Ascending aorta (tissue), 2 donors: Measurements from ENCODE around the gene PXYLP1. TPM values are rescaled to one million over a fixed set of nuclear protein-coding genes. Genes with fewer than 3 reads are reported as not detected.

Source experiments
- DNase-seq, 2 donors: peaks; one replicate each; pipeline ENCODE4 v3.0.0-alpha.2; 2019; ENCODE audit warnings: low spot score in 2 of 2
- H3K27ac ChIP-seq, 2 donors: fragments of 200-600 bp; sonication (generic); one replicate each; pipeline ENCODE4 v1.5.1; 2016 to 2017; ENCODE audit warnings: mild to moderate bottlenecking in 1 of 2
- H3K27me3 ChIP-seq: fragments of 200-600 bp; sonication (generic); one replicate; pipeline ENCODE4 v1.5.1; 2017
- H3K36me3 ChIP-seq, 2 donors: fragments of 200-600 bp; sonication (generic); one replicate each; pipeline ENCODE4 v1.5.1; 2016
- H3K4me1 ChIP-seq, 2 donors: fragments of 200-600 bp; sonication (generic); one replicate each; pipeline ENCODE4 v1.5.1; 2016 to 2017; ENCODE audit warnings: mild to moderate bottlenecking in 1 of 2
- H3K4me3 ChIP-seq, 2 donors: fragments of 200-600 bp; sonication (generic); one replicate each; pipeline ENCODE4 v1.5.1; 2016 to 2017; ENCODE audit warnings: mild to moderate bottlenecking in 1 of 2
- H3K9me3 ChIP-seq, 2 donors: fragments of 200-600 bp; sonication (generic); one replicate each; pipeline ENCODE4 v1.5.1; 2016
- intact Hi-C: fragments of 100-400 bp; cut with DNase I; formaldehyde crosslinking; loops from one replicate; pipeline ENCODE4 v1.15.1; 2023
- total RNA-seq: library from RNA; depleted of rRNA; stranded (reverse); fragments of >200 nt; gene quantifications from one replicate; pipeline ENCODE4 v1.1.0, GENCODE V29; 2016
- TF ChIP-seq, protein P1 (sequence below), 3 experiments: fragments of 200-600 bp in 2 of 3; fragments of 450-650 bp in 1 of 3; sonication (generic) in 2 of 3; IDR thresholded peaks; one replicate each; pipeline ENCODE4 v1.5.1; 2016 to 2019; ENCODE audit warnings: antibody characterized with exemption in 3 of 3, mild to moderate bottlenecking in 1 of 3, moderate library complexity in 1 of 3

Gene PXYLP1
- total RNA-seq, 1 donor from 2014 or later, result 14.2 TPM

DNA sequence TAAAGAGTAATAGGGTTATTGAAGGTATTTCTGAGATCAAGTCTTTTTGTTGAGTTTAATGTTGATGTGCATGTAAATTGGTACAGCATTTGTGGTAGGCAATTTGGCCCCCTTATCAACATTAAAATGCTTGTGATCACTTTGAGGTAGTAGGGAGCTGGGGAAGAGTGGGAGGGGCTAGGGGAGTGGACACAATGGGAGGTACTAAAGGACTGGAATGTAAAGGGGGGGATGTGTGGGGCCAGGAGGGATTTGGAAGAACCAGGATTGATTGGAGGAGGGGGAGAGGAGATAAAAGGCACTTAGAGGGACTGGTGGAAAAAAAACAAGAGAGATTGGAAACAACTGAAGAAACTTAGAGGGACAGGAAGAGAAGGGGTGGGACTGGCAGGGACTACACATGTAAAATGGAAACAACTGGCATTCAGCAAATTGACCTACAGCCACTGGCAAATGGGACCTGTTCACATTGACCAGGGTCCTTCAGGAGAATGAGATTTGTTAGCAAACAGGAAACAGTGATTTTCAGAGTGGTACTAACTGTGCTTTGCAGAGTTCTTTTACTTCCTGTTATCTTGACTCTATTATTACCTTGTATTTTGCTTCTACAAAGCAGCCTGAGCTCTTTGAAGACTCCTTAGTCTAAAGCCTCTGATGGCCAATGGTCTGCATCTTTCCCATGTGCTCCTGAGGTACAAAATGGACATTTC lies 88.9 kb downstream of the PXYLP1 start:
- no peak overlapping the region for H3K27ac ChIP-seq
- H3K36me3 ChIP-seq, result no peaks in the 10 kb centered on the region
- TF ChIP-seq, protein P1, sequence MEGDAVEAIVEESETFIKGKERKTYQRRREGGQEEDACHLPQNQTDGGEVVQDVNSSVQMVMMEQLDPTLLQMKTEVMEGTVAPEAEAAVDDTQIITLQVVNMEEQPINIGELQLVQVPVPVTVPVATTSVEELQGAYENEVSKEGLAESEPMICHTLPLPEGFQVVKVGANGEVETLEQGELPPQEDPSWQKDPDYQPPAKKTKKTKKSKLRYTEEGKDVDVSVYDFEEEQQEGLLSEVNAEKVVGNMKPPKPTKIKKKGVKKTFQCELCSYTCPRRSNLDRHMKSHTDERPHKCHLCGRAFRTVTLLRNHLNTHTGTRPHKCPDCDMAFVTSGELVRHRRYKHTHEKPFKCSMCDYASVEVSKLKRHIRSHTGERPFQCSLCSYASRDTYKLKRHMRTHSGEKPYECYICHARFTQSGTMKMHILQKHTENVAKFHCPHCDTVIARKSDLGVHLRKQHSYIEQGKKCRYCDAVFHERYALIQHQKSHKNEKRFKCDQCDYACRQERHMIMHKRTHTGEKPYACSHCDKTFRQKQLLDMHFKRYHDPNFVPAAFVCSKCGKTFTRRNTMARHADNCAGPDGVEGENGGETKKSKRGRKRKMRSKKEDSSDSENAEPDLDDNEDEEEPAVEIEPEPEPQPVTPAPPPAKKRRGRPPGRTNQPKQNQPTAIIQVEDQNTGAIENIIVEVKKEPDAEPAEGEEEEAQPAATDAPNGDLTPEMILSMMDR (IDR thresholded peaks at IDR 0.05), result no peak
- H3K9me3 ChIP-seq, result no peaks in the 10 kb centered on the region
- no peaks in the 10 kb centered on the region for H3K27me3 ChIP-seq
- H3K4me3 ChIP-seq, result no peak overlapping the region
- intact Hi-C loops, result no loop called here
- H3K4me1 ChIP-seq, result no peaks in the 10 kb centered on the region
- no peak for DNase-seq

DNA sequence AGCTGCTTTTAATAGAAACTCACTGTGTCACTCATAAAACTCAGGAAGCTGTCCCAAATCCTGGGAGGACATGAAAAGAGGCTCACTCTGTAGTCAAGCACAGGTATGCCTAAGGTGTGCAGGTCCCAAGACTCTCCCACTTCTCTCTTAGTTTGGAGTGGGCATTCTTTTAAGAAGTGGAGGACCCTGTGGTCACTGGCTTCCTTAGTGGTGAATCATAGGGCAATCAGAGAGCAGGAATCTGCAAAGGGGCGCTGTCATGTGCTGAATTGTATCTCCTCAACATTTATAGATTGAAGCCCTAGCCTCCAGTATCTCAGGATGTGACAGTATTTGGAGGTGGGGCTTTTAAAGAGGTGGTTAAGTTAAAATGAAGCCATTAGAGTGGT lies 89.5 kb downstream of the PXYLP1 start:
- no peak overlapping the region for H3K27ac ChIP-seq
- TF ChIP-seq, protein P1 (IDR thresholded peaks at IDR 0.05), result no peak
- intact Hi-C loops, result no loop called here

GRCh38 chr3:141323936-141324704 lies 92.5 kb downstream of the PXYLP1 start:
- H3K4me1 ChIP-seq, result no peaks in the 10 kb centered on the region
- TF ChIP-seq, protein P1 (IDR thresholded peaks at IDR 0.05), result no peak
- H3K9me3 ChIP-seq, result no peaks in the 10 kb centered on the region
- DNase-seq, result no peak
- H3K4me3 ChIP-seq, result no peak overlapping the region
- intact Hi-C loops, result no loop called here
- no peaks in the 10 kb centered on the region for H3K36me3 ChIP-seq
- H3K27me3 ChIP-seq, result no peaks in the 10 kb centered on the region
- no peak overlapping the region for H3K27ac ChIP-seq

More for the DNA sequence above, 89.5 kb downstream of the PXYLP1 start:
- Histone ChIP-seq H3K36me3 (no peaks in the 10 kb centered on the region), H3K4me1 (no peaks in the 10 kb centered on the region), H3K9me3 (no peaks in the 10 kb centered on the region), H3K27me3 (no peaks in the 10 kb centered on the region), H3K4me3 (no peak overlapping the region)
- no peak for DNase-seq

DNA sequence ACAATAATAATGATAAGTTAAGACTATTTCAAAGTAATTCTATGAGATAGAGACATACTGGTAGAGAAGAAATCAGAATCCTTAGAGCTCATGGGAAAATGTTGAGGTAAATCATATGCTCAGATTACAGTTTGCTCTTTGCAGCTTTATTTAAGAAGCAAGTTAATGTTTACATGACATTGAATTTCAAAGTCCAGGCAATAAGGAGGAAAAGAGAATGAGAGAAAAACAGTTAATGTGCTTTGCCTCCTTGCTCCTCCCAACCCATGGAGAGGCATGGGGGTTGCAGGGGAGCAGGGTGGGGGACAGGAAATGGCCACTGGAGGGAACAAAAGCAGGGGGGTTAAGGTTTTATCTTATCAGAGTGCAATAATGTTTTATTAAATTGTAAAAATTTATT lies 94.5 kb downstream of the PXYLP1 start:
- H3K4me1 ChIP-seq, result no peaks in the 10 kb centered on the region
- no peak for DNase-seq
- no peaks in the 10 kb centered on the region for H3K27me3 ChIP-seq
- no peak overlapping the region for H3K27ac ChIP-seq
- no peaks in the 10 kb centered on the region for H3K36me3 ChIP-seq
- no peaks in the 10 kb centered on the region for H3K9me3 ChIP-seq
- intact Hi-C loops, result no loop called here
- H3K4me3 ChIP-seq, result no peak overlapping the region
- TF ChIP-seq, protein P1 (IDR thresholded peaks at IDR 0.05), result no peak

GRCh38 chr3:141326626-141327025 lies 95.0 kb downstream of the PXYLP1 start:
- Histone ChIP-seq H3K36me3 (no peaks in the 10 kb centered on the region), H3K27ac (no peak overlapping the region), H3K4me1 (no peaks in the 10 kb centered on the region), H3K27me3 (no peaks in the 10 kb centered on the region), H3K4me3 (no peak overlapping the region), H3K9me3 (no peaks in the 10 kb centered on the region)
- intact Hi-C loops, result no loop called here
- DNase-seq, result no peak
- TF ChIP-seq, protein P1 (IDR thresholded peaks at IDR 0.05), result no peak
